ENCODE measurements around the gene EXPH5.

Gene EXPH5

DNA sequence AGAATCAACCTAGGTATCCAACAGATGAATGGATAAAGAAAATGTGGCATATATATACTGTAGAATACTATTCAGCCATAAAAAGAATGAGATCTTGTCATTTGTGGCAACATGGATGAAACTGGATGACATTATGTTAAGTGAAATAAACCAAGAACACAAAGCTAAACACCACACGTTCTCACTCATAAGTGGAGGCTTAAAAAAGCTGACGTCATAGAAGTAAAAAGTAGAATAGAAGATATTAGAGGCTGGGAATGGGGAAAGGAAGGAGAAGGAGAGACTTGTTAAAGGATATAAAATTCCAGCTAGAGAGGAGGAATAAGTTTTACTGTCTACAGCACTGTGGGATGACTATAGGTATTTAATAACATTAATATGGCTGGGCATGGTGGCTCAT lies 12.9 kb downstream of the EXPH5 start:
- TF ChIP-seq POLR2AphosphoS5 (IDR thresholded peaks at IDR 0.05; ENCODE audit: low read depth) (no peak), SPI1 (IDR thresholded peaks at IDR 0.05; ENCODE audit: borderline replicate concordance, low read depth) (no peak), REST (IDR thresholded peaks at IDR 0.05; ENCODE audit: insufficient replicate concordance, low read depth) (no peak), CTCF (IDR thresholded peaks at IDR 0.05; ENCODE audit: insufficient read depth, low read length) (no peak), GABPA (IDR thresholded peaks at IDR 0.05; ENCODE audit: low read depth) (no peak)
- no peaks in the 10 kb centered on the region for H3K27me3 ChIP-seq (ENCODE audit: insufficient read depth, poor library complexity, severe bottlenecking)
- DNase-seq (ENCODE audit: low read depth in 1 of 2, low spot score in 1 of 2) = no peak
- no peak overlapping the region for H3K4me3 ChIP-seq (replicated peaks; ENCODE audit: insufficient read depth, low read length)
- H3K27ac ChIP-seq (replicated peaks) = no peak overlapping the region

DNA sequence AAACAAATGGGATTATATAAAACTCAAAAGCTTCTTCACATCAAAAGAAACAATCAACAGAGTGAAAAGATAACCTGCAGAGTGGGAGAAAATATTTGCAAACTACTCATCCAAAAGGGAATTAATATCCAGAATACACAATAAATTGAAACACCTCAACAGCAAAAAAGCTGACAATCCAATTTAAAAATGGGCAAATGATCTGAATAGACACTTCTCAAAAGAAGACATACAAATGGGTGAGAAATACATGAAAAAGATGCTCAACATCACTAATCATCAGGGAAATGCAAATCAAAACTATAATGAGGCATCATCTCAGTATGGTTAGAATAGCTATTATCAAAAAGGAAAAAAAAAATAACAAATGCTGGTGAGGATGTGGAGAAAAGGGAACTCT lies 13.5 kb downstream of the EXPH5 start:
- H3K27me3 ChIP-seq (ENCODE audit: insufficient read depth, poor library complexity, severe bottlenecking) = no peaks in the 10 kb centered on the region
- no peak overlapping the region for H3K27ac ChIP-seq (replicated peaks)
- DNase-seq (ENCODE audit: low read depth in 1 of 2, low spot score in 1 of 2) = no peak
- TF ChIP-seq CTCF (IDR thresholded peaks at IDR 0.05; ENCODE audit: insufficient read depth, low read length) = no peak
- no peak for TF ChIP-seq REST (IDR thresholded peaks at IDR 0.05; ENCODE audit: insufficient replicate concordance, low read depth)
- TF ChIP-seq GABPA (IDR thresholded peaks at IDR 0.05; ENCODE audit: low read depth) = no peak
- no peak for TF ChIP-seq SPI1 (IDR thresholded peaks at IDR 0.05; ENCODE audit: borderline replicate concordance, low read depth)
- TF ChIP-seq POLR2AphosphoS5 (IDR thresholded peaks at IDR 0.05; ENCODE audit: low read depth) = no peak
- H3K4me3 ChIP-seq (replicated peaks; ENCODE audit: insufficient read depth, low read length) = no peak overlapping the region

GRCh38 chr11:108576523-108576922 lies 17.0 kb downstream of the EXPH5 start:
- no peak overlapping the region for H3K27ac ChIP-seq (replicated peaks)
- no peak for DNase-seq (ENCODE audit: low read depth in 1 of 2, low spot score in 1 of 2)
- TF ChIP-seq SPI1 (IDR thresholded peaks at IDR 0.05; ENCODE audit: borderline replicate concordance, low read depth) = no peak
- no peak for TF ChIP-seq CTCF (IDR thresholded peaks at IDR 0.05; ENCODE audit: insufficient read depth, low read length)
- TF ChIP-seq GABPA (IDR thresholded peaks at IDR 0.05; ENCODE audit: low read depth) = no peak
- no peak for TF ChIP-seq POLR2AphosphoS5 (IDR thresholded peaks at IDR 0.05; ENCODE audit: low read depth)
- TF ChIP-seq REST (IDR thresholded peaks at IDR 0.05; ENCODE audit: insufficient replicate concordance, low read depth) = no peak

More at GRCh38 chr11:108576523-108576922, 17.0 kb downstream of the EXPH5 start:
- H3K27me3 ChIP-seq (ENCODE audit: insufficient read depth, poor library complexity, severe bottlenecking) = no peaks in the 10 kb centered on the region
- no peak overlapping the region for H3K4me3 ChIP-seq (replicated peaks; ENCODE audit: insufficient read depth, low read length)

All from HL-60 (cell line).